HG03045 (cell line): ENCODE data around the gene MOB4.
"Not testable (repeated sequence)": the region's sequence is repeated elsewhere in the genome, so short reads cannot be mapped to it uniquely, and the experiment has no call there.

Experiments used
- ATAC-seq: cut with Tn5 transposase; IDR thresholded peaks from one replicate; pipeline ENCODE4 v1.9.1; 2021; ENCODE audit warnings: mild to moderate bottlenecking, moderate library complexity; ENCODE audit not compliant: unreplicated experiment

Gene MOB4

GRCh38 chr2:197513915-197514314 is 2.0 kb upstream of the MOB4 start:
- no peak for ATAC-seq

GRCh38 chr2:197514754-197515153 is 1.1 kb upstream of the MOB4 start:
- ATAC-seq, result no peak

- peak; percentile 0 for ATAC-seq
Observed at GRCh38 chr2:197515315-197515738, 539 bp upstream of the MOB4 start.

GRCh38 chr2:197516393-197516761 is 511 bp downstream of the MOB4 start:
- ATAC-seq, result peak; percentile 23

- ATAC-seq, result no peak
Observed at GRCh38 chr2:197517150-197517549, 1.3 kb downstream of the MOB4 start.

DNA sequence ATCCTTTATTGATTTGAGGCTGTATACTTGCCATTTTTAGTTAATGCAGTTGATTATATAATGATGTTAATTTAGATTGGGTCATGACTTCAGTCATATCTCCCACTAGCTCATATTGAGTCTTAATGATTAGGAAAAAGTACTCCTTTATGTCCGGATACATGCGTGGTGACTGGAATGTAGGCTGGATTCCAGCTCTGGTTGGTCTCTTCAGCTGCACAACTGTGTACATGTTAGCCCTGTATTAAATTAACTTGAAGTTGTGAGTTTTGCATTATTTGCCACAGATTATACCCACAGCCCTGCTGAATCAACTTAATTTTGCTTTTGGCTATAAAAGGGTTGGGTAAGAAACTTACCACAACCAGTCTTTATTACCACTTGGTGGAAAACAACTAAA is 22.5 kb downstream of the MOB4 start:
- ATAC-seq, result no peak

- ATAC-seq, result no peak
Observed at GRCh38 chr2:197539734-197540133, 23.9 kb downstream of the MOB4 start.

DNA sequence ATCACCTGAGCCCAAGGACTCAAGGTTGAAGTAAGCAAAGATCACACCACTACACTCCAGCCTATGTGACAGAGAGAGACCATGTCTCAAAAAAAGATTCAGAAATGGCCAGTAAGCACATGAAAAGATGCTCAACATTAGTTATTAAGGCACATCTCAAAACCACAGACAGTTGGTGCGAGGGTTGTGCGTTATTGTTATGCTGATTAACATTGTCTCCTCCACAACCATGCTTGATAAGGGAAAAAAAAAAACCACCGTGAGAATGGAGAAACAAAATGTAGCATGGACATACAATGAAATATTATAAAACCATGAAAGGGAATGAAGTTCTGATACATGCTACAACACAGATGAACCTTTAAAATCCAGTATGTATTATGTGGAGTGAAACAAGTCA is 27.3 kb downstream of the MOB4 start:
- no peak for ATAC-seq

DNA sequence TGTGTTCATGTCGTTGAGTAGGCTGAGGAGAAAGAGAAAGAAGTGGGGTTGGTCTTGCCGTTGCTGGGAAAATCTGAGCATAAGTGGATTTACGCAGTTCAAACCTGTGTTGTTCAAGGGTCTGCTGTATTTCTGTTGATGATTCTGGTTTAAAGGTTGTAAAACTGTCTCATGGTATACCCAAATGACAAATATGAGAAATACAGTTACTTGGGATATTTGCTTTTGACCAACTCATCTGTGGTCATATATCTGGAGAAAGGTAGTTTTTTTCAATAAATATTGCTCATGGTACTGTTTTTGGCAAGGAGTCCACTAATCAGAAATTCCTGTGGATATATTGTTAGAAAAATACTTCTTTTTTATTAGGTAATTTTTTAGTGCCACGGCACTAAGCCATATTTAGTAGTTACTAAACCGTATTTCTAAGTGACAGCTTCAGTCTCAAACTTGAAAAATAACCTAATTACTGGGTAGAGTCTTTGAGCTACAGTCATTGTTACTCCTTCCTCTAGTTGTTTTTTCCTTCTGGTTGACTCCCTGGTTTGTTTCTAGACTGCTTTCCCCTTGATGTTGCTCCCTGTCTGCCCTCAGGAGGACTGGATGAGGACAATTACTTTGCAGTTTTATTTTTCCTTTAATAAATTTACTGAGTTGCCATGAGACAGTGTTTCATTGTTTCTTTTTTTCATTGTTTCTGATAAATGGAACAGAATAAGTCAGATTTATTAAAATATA is 31.5 kb downstream of the MOB4 start:
- ATAC-seq, result no peak

GRCh38 chr2:197548582-197548981 is 32.7 kb downstream of the MOB4 start:
- no peak for ATAC-seq

DNA sequence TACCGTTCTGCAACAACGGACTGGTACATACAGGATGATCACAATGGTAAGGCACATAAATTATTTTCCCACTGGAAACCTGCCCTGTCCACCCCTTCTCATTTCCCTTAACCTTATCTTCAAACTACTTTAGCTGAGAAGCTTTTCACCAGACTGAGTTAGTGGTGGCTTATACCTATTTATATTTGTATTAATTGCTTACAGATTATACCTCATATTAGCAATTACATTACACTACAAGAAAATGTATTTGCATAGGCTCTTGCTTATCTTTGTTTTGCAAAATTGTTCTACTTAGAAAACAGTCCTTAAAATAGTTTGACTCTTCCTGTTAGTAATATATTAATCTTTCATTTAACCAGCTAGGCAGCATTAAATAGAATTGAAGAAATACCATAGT is 35.4 kb downstream of the MOB4 start:
- ATAC-seq, result not testable (repeated sequence)

GRCh38 chr2:197555467-197555866 is 39.6 kb downstream of the MOB4 start:
- ATAC-seq, result no peak

DNA sequence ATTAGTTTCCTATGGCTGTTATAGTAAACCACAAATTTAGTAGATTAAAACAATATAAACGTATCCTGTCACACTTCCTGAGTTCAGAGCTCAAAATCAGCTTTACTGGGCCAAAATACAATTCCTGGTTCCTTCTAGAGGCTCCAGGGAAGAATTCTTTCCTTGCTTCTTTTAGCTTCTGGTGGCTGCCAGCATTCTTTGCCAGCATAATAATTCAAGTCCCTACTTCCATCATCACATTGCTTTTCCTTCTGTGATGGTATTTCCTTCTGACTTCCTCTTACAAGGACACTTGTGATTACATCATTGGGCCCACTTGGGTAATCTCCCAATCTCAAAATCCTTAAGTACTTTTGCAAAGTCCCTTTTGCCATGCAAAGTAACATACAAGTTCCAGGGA is 40.6 kb downstream of the MOB4 start:
- no peak for ATAC-seq

GRCh38 chr2:197558393-197558792 is 42.5 kb downstream of the MOB4 start:
- no peak for ATAC-seq

- ATAC-seq, result no peak
Observed at GRCh38 chr2:197559681-197560080, 43.8 kb downstream of the MOB4 start.

DNA sequence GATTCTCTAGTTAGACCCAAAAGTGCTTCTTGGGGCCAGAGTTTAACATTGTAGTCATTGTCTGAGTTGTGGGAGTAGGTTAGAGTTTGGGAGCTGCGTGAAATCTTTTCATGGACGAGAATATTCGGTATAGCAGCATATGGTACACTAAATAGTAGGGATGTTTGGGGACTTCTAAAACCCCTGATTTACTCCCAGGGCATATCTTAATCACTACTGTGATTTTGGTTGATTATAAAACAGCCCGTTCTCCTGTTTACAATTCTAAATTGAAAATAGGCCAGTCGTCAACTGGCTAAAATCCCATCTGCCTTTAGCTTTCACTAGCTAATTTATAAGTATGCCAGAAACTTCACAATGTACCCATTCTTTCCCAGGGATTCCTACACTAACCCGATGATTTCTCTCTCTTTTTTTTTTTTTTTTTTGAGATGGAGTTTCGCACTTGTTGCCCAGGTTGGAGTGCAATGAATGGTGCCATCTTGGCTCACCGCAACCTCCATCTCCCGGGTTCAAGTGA is 44.3 kb downstream of the MOB4 start:
- ATAC-seq, result no peak

- ATAC-seq, result no peak
Observed at GRCh38 chr2:197571627-197572271, 55.9 kb downstream of the MOB4 start.

- ATAC-seq, result no peak
Observed at GRCh38 chr2:197573608-197574007, 57.7 kb downstream of the MOB4 start.

GRCh38 chr2:197575987-197576386 is 60.1 kb downstream of the MOB4 start:
- ATAC-seq, result no peak

- no peak for ATAC-seq
Observed at GRCh38 chr2:197576631-197577030, 60.8 kb downstream of the MOB4 start.

- no peak for ATAC-seq
Observed at GRCh38 chr2:197577446-197577845, 61.6 kb downstream of the MOB4 start.

DNA sequence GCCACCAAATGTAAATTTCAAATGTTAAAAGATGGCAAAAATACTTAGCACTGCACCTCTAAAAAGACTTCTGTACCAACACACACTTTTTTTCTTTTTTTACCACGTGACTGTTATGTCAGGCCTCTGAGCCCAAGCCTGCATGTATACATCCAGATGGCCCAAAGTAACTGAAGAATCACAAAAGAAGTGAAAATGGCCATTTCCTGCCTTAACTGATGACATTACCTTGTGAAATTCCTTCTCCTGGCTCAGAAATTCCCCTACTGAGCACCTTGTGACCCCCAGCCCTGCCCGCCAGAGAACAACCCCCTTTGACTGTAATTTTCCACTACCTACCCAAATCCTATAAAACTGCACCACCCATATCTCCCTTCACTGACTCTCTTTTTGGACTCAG is 62.4 kb downstream of the MOB4 start:
- not testable (repeated sequence) for ATAC-seq
